Measurements from ENCODE around the gene RBSN.
A peak's percentile ranks its signal among the peaks of the same experiment; 100 is the strongest.
"Not testable (repeated sequence)": the region's sequence is repeated elsewhere in the genome, so short reads cannot be mapped to it uniquely, and the experiment has no call there.

The RBSN gene

GRCh38 chr3:15098503-15099363, at the start of gene RBSN:
Gene RBSN, minus strand, starts transcription at chr3:15099148. Its CDS starts 3,028 bp downstream, at chr3:15096120.
- peak within 1 kb of the TSS; percentile 79 to 92 (median 83) for H3K4me2 ChIP-seq
- H3K9ac ChIP-seq, result peak within 1 kb of the TSS; percentile 71 to 91 (median 84)
- peaks cover 0 to 23% (median 14%) of the 10 kb centered on the region in 11 experiments; a peak in 12 of 22 replicates for H4K20me1 ChIP-seq
- H3K36me3 ChIP-seq, result peaks cover 22 to 28% (median 24%) of the 10 kb centered on the region in 11 experiments
- no peaks in the 10 kb centered on the region for H3K27me3 ChIP-seq
- no peak for TF ChIP-seq Cebpa-rat (IDR thresholded peaks at IDR 0.05)
- peak within 1 kb of the TSS; percentile 74 to 88 (median 82) for H3K4me3 ChIP-seq
- peaks cover 39 to 65% (median 52%) of the 10 kb centered on the region in 10 experiments for H3K4me1 ChIP-seq
- H3K9me3 ChIP-seq (replicated peaks in 1 of 11), result no peaks in the 10 kb centered on the region
- H3K27ac ChIP-seq, result peak within 1 kb of the TSS; percentile 66 to 88 (median 79)

- TF ChIP-seq Cebpa-rat (IDR thresholded peaks at IDR 0.05), result no peak
- no peak overlapping the region for H3K27ac ChIP-seq
- no peak overlapping the region for H3K4me2 ChIP-seq
- H3K4me3 ChIP-seq, result no peak overlapping the region
- no peaks in the 10 kb centered on the region for H3K36me3 ChIP-seq
- H3K9ac ChIP-seq, result no peak overlapping the region
- H4K20me1 ChIP-seq, result no peaks in the 10 kb centered on the region
- H3K27me3 ChIP-seq, result no peaks in the 10 kb centered on the region
- H3K4me1 ChIP-seq, result no peaks in the 10 kb centered on the region
- H3K9me3 ChIP-seq (replicated peaks in 1 of 11), result no peaks in the 10 kb centered on the region
Measured at GRCh38 chr3:15148614-15149013, 49.7 kb upstream of the RBSN start.

DNA sequence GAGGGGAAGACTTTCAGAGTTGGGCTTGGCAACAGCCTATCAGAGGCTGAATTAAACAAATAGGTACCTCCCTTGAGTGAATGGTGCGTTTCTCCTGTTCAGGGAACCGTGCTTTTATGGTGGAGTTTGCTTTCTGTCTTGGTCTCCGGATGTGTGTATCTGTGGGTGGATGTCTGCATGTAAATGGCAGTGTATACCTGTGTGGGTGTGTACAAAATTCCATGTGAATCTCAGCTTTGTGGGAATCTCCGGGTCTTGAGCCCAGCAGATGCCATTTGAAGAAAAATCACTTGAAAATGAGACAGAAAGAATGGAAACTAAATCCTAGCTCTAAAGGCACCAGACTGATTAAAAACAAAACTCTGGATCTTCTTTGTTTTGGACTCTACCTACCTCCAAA, 37.9 kb upstream of the RBSN start:
- H4K20me1 ChIP-seq; H3K9ac ChIP-seq; H3K27ac ChIP-seq; H3K4me1 ChIP-seq; H3K36me3 ChIP-seq; H3K4me3 ChIP-seq; H3K9me3 ChIP-seq (replicated peaks in 1 of 11); H3K4me2 ChIP-seq; H3K27me3 ChIP-seq: not testable (repeated sequence)

- not testable (repeated sequence) for H3K27ac ChIP-seq; H3K4me1 ChIP-seq; H3K36me3 ChIP-seq; H3K4me2 ChIP-seq; H3K4me3 ChIP-seq; H3K9me3 ChIP-seq (replicated peaks in 1 of 11); H4K20me1 ChIP-seq; H3K27me3 ChIP-seq; H3K9ac ChIP-seq
Measured at GRCh38 chr3:15134968-15135367, 36.0 kb upstream of the RBSN start.

- H3K9ac ChIP-seq; H3K4me2 ChIP-seq; H3K4me3 ChIP-seq; H3K27ac ChIP-seq; H3K36me3 ChIP-seq; H3K27me3 ChIP-seq; H4K20me1 ChIP-seq; H3K9me3 ChIP-seq (replicated peaks in 1 of 11); H3K4me1 ChIP-seq: not testable (repeated sequence)
Measured at GRCh38 chr3:15128403-15128802, 29.5 kb upstream of the RBSN start.

- H3K4me3 ChIP-seq; H3K4me1 ChIP-seq; H3K4me2 ChIP-seq; H3K27ac ChIP-seq; H3K27me3 ChIP-seq; H3K36me3 ChIP-seq; H3K9me3 ChIP-seq (replicated peaks in 1 of 11); H3K9ac ChIP-seq; H4K20me1 ChIP-seq: not testable (repeated sequence)
Measured at GRCh38 chr3:15126975-15127374, 28.0 kb upstream of the RBSN start.

DNA sequence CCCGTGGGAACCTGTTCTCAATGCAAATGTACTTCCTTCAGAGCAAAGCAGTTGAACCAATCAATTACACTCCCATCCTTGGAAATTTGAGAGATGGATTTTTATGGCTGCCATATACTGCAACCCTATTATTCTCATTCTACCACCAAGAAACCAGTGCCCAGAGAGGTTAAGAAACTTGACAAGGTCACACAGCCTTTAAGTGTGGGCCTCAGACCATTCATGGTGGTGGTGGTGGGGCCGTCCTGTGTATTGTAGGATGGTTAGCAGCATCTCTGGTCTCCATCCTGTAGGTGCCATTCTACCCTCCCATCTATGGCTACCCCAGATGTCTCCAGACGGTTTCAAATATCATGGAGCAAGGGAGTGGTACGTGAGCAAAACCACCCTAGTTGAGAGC, 23.4 kb upstream of the RBSN start:
- H3K27ac ChIP-seq, result no peak overlapping the region
- no peaks in the 10 kb centered on the region for H3K4me1 ChIP-seq
- TF ChIP-seq Cebpa-rat (IDR thresholded peaks at IDR 0.05), result no peak
- no peak overlapping the region for H3K4me3 ChIP-seq
- no peaks in the 10 kb centered on the region for H3K36me3 ChIP-seq
- H3K9me3 ChIP-seq (replicated peaks in 1 of 11), result no peaks in the 10 kb centered on the region
- H4K20me1 ChIP-seq, result no peaks in the 10 kb centered on the region
- peaks cover 0 to 6% (median 0%) of the 10 kb centered on the region in 11 experiments; a peak in 1 of 22 replicates for H3K27me3 ChIP-seq
- no peak overlapping the region for H3K4me2 ChIP-seq
- H3K9ac ChIP-seq, result no peak overlapping the region

DNA sequence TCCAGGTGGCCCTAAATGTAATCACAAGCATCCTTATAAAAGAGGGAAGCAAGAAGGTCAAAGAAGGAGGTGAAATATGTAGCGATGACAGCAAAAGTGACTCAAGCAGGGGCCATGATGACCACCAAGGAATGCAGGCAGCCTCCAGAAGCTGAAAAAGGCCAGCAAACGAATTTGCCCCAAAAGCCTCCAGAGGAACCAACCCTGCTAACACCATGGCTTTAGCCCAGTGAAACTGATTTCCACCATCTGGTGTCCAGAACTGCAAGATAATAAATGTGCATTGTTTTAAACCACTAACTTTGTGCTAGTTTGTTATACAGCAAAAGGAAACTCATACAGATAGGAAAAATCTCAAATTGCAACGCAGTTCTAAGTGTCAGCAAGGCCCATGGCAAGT, 23.0 kb upstream of the RBSN start:
- no peak for TF ChIP-seq Cebpa-rat (IDR thresholded peaks at IDR 0.05)
- no peaks in the 10 kb centered on the region for H4K20me1 ChIP-seq
- no peaks in the 10 kb centered on the region for H3K36me3 ChIP-seq
- H3K9me3 ChIP-seq (replicated peaks in 1 of 11), result no peaks in the 10 kb centered on the region
- no peak overlapping the region for H3K4me3 ChIP-seq
- H3K27me3 ChIP-seq, result peaks cover 0 to 6% (median 0%) of the 10 kb centered on the region in 11 experiments; a peak in 1 of 22 replicates
- no peaks in the 10 kb centered on the region for H3K4me1 ChIP-seq
- no peak overlapping the region for H3K4me2 ChIP-seq
- H3K27ac ChIP-seq, result no peak overlapping the region
- H3K9ac ChIP-seq, result no peak overlapping the region

GRCh38 chr3:15120986-15121385, 22.0 kb upstream of the RBSN start:
- no peak overlapping the region for H3K4me3 ChIP-seq
- no peaks in the 10 kb centered on the region for H3K4me1 ChIP-seq
- H3K27me3 ChIP-seq, result peaks cover 0 to 6% (median 0%) of the 10 kb centered on the region in 11 experiments; a peak in 1 of 22 replicates

GRCh38 chr3:15117011-15117410, 18.1 kb upstream of the RBSN start:
- Histone ChIP-seq H3K4me1 (no peaks in the 10 kb centered on the region), H4K20me1 (no peaks in the 10 kb centered on the region), H3K9ac (no peak overlapping the region), H3K9me3 (replicated peaks in 1 of 11) (peaks cover 0 to 6% (median 0%) of the 10 kb centered on the region in 11 experiments; a peak in 1 of 22 replicates), H3K27me3 (peaks cover 0 to 6% (median 0%) of the 10 kb centered on the region in 11 experiments; a peak in 1 of 22 replicates), H3K36me3 (no peaks in the 10 kb centered on the region), H3K4me2 (no peak overlapping the region), H3K27ac (no peak overlapping the region), H3K4me3 (no peak overlapping the region)
- TF ChIP-seq Cebpa-rat (IDR thresholded peaks at IDR 0.05), result no peak

More at GRCh38 chr3:15120986-15121385, 22.0 kb upstream of the RBSN start:
- Histone ChIP-seq H3K9me3 (replicated peaks in 1 of 11) (peaks cover 0 to 3% (median 0%) of the 10 kb centered on the region in 11 experiments; a peak in 1 of 22 replicates), H3K36me3 (no peaks in the 10 kb centered on the region), H3K9ac (no peak overlapping the region; a peak in 1 of 22 replicates), H3K4me2 (no peak overlapping the region), H3K27ac (no peak overlapping the region), H4K20me1 (no peaks in the 10 kb centered on the region)
- TF ChIP-seq Cebpa-rat (IDR thresholded peaks at IDR 0.05), result no peak
